ENCODE data around the gene KCNK16.

KCNK16 gene

GRCh38 chr6:39361657-39362486, 39.4 kb upstream of the KCNK16 start:
- H3K36me3 ChIP-seq (replicated peaks in 1 of 2; ENCODE audit: control insufficient read depth in 2 of 2, insufficient read depth in 2 of 2, low read length in 2 of 2): no peaks in the 10 kb centered on the region
- H2BK12ac ChIP-seq (ENCODE audit: low read length): no peak overlapping the region
- no peak overlapping the region for H4K91ac ChIP-seq (ENCODE audit: low read depth, low read length, poor library complexity)
- H3K4ac ChIP-seq (ENCODE audit: low read length): no peak overlapping the region
- H3K27me3 ChIP-seq (ENCODE audit: control insufficient read depth in 3 of 3, insufficient read depth in 3 of 3, low read depth in 1 of 3, low read length in 3 of 3): no peaks in the 10 kb centered on the region
- no peak overlapping the region for H3K14ac ChIP-seq (ENCODE audit: low read length)
- H2BK15ac ChIP-seq (ENCODE audit: low read length): peak overlapping the region; percentile 66
- no peak overlapping the region for H3K23ac ChIP-seq (ENCODE audit: low read depth, low read length, poor library complexity)
- peak overlapping the region; percentile 78 for H2AFZ ChIP-seq (ENCODE audit: low read length)
- no peaks in the 10 kb centered on the region for H3K9me3 ChIP-seq (replicated peaks in 1 of 2; ENCODE audit: control insufficient read depth in 2 of 2, insufficient read depth in 1 of 2, low read depth in 1 of 2, low read length in 2 of 2)
- H3K9ac ChIP-seq (ENCODE audit: low read depth, low read length, poor library complexity): peak overlapping the region; percentile 45
- no peak overlapping the region for H3K4me3 ChIP-seq (ENCODE audit: low read length in 2 of 2)
- H3K18ac ChIP-seq (ENCODE audit: low read length): no peak overlapping the region
- no peak overlapping the region for H2BK5ac ChIP-seq (ENCODE audit: low read length)
- DNase-seq (ENCODE audit: low spot score): peak; percentile 72
- peak overlapping the region; percentile 26 for H3K27ac ChIP-seq (replicated peaks; ENCODE audit: low read length)
- no peak overlapping the region for H3K4me2 ChIP-seq (ENCODE audit: insufficient read depth, low read length, poor library complexity, severe bottlenecking)
- WGBS, 2 donors (ENCODE audit: extremely low coverage in 2 of 2, insufficient read length in 2 of 2, insufficient replicate concordance in 1 of 2): no CpG with 5 or more reads among the region's 21 CpGs
- no peak overlapping the region for H2BK120ac ChIP-seq (ENCODE audit: low read depth, low read length)
- peak overlapping the region; percentile 30 for H2AK5ac ChIP-seq (ENCODE audit: low read depth, low read length)
- H3K79me1 ChIP-seq (ENCODE audit: low read depth, low read length): no peaks in the 10 kb centered on the region
- no peak overlapping the region for H4K8ac ChIP-seq (ENCODE audit: low read depth, low read length)
- H3K4me1 ChIP-seq (ENCODE audit: control insufficient read depth in 2 of 2, insufficient read depth in 1 of 2, low read depth in 1 of 2, low read length in 2 of 2): peaks cover 0 to 7% of the 10 kb centered on the region in 2 donors

GRCh38 chr6:39360378-39360777, 37.9 kb upstream of the KCNK16 start:
- Histone ChIP-seq H3K4me2 (ENCODE audit: insufficient read depth, low read length, poor library complexity, severe bottlenecking) (no peak overlapping the region), H3K27me3 (ENCODE audit: control insufficient read depth in 3 of 3, insufficient read depth in 3 of 3, low read depth in 1 of 3, low read length in 3 of 3) (no peaks in the 10 kb centered on the region), H2AK5ac (ENCODE audit: low read depth, low read length) (no peak overlapping the region), H3K18ac (ENCODE audit: low read length) (no peak overlapping the region), H4K8ac (ENCODE audit: low read depth, low read length) (no peak overlapping the region), H2BK15ac (ENCODE audit: low read length) (no peak overlapping the region), H3K4me1 (ENCODE audit: control insufficient read depth in 2 of 2, insufficient read depth in 1 of 2, low read depth in 1 of 2, low read length in 2 of 2) (peaks cover 0 to 6% of the 10 kb centered on the region in 2 donors), H4K91ac (ENCODE audit: low read depth, low read length, poor library complexity) (no peak overlapping the region), H3K9me3 (replicated peaks in 1 of 2; ENCODE audit: control insufficient read depth in 2 of 2, insufficient read depth in 1 of 2, low read depth in 1 of 2, low read length in 2 of 2) (no peaks in the 10 kb centered on the region), H3K79me1 (ENCODE audit: low read depth, low read length) (no peaks in the 10 kb centered on the region), H2BK12ac (ENCODE audit: low read length) (no peak overlapping the region), H3K36me3 (replicated peaks in 1 of 2; ENCODE audit: control insufficient read depth in 2 of 2, insufficient read depth in 2 of 2, low read length in 2 of 2) (no peaks in the 10 kb centered on the region), H2AFZ (ENCODE audit: low read length) (no peak overlapping the region), H3K9ac (ENCODE audit: low read depth, low read length, poor library complexity) (no peak overlapping the region), H2BK5ac (ENCODE audit: low read length) (peak overlapping the region; percentile 35), H3K14ac (ENCODE audit: low read length) (no peak overlapping the region), H2BK120ac (ENCODE audit: low read depth, low read length) (no peak overlapping the region), H3K23ac (ENCODE audit: low read depth, low read length, poor library complexity) (no peak overlapping the region), H3K27ac (replicated peaks; ENCODE audit: low read length) (no peak overlapping the region), H3K4ac (ENCODE audit: low read length) (no peak overlapping the region), H3K4me3 (ENCODE audit: low read length in 2 of 2) (no peak overlapping the region)
- no CpG with 5 or more reads among the region's 9 CpGs for WGBS, 2 donors (ENCODE audit: extremely low coverage in 2 of 2, insufficient read length in 2 of 2, insufficient replicate concordance in 1 of 2)
- no peak for DNase-seq (ENCODE audit: low spot score)

GRCh38 chr6:39357998-39358686, 35.6 kb upstream of the KCNK16 start:
- H2BK12ac ChIP-seq (ENCODE audit: low read length): no peak overlapping the region
- H3K14ac ChIP-seq (ENCODE audit: low read length): no peak overlapping the region
- no peak overlapping the region for H2AFZ ChIP-seq (ENCODE audit: low read length)
- no peaks in the 10 kb centered on the region for H3K36me3 ChIP-seq (replicated peaks in 1 of 2; ENCODE audit: control insufficient read depth in 2 of 2, insufficient read depth in 2 of 2, low read length in 2 of 2)
- peaks cover 0 to 6% of the 10 kb centered on the region in 2 donors for H3K4me1 ChIP-seq (ENCODE audit: control insufficient read depth in 2 of 2, insufficient read depth in 1 of 2, low read depth in 1 of 2, low read length in 2 of 2)
- no peak overlapping the region for H3K23ac ChIP-seq (ENCODE audit: low read depth, low read length, poor library complexity)
- H2BK120ac ChIP-seq (ENCODE audit: low read depth, low read length): no peak overlapping the region
- no peaks in the 10 kb centered on the region for H3K79me1 ChIP-seq (ENCODE audit: low read depth, low read length)
- H3K27me3 ChIP-seq (ENCODE audit: control insufficient read depth in 3 of 3, insufficient read depth in 3 of 3, low read depth in 1 of 3, low read length in 3 of 3): no peaks in the 10 kb centered on the region
- H2BK5ac ChIP-seq (ENCODE audit: low read length): no peak overlapping the region
- no peak for DNase-seq (ENCODE audit: low spot score)
- H3K4me3 ChIP-seq (ENCODE audit: low read length in 2 of 2): no peak overlapping the region
- H4K8ac ChIP-seq (ENCODE audit: low read depth, low read length): no peak overlapping the region
- H4K91ac ChIP-seq (ENCODE audit: low read depth, low read length, poor library complexity): no peak overlapping the region
- H3K9ac ChIP-seq (ENCODE audit: low read depth, low read length, poor library complexity): no peak overlapping the region
- no peak overlapping the region for H3K4ac ChIP-seq (ENCODE audit: low read length)
- no peak overlapping the region for H2AK5ac ChIP-seq (ENCODE audit: low read depth, low read length)
- no peak overlapping the region for H2BK15ac ChIP-seq (ENCODE audit: low read length)
- no peak overlapping the region for H3K27ac ChIP-seq (replicated peaks; ENCODE audit: low read length)
- no peak overlapping the region for H3K4me2 ChIP-seq (ENCODE audit: insufficient read depth, low read length, poor library complexity, severe bottlenecking)
- H3K18ac ChIP-seq (ENCODE audit: low read length): no peak overlapping the region
- no CpG with 5 or more reads among the region's 7 CpGs for WGBS, 2 donors (ENCODE audit: extremely low coverage in 2 of 2, insufficient read length in 2 of 2, insufficient replicate concordance in 1 of 2)
- H3K9me3 ChIP-seq (replicated peaks in 1 of 2; ENCODE audit: control insufficient read depth in 2 of 2, insufficient read depth in 1 of 2, low read depth in 1 of 2, low read length in 2 of 2): no peaks in the 10 kb centered on the region

- H3K9ac ChIP-seq (ENCODE audit: low read depth, low read length, poor library complexity): peak overlapping the region; percentile 55
- H2AK5ac ChIP-seq (ENCODE audit: low read depth, low read length): peak overlapping the region; percentile 49
- H3K4me1 ChIP-seq (ENCODE audit: control insufficient read depth in 2 of 2, insufficient read depth in 1 of 2, low read depth in 1 of 2, low read length in 2 of 2): no peaks in the 10 kb centered on the region
- no peak for DNase-seq (ENCODE audit: low spot score)
- peak overlapping the region; percentile 20 for H3K18ac ChIP-seq (ENCODE audit: low read length)
- no peaks in the 10 kb centered on the region for H3K27me3 ChIP-seq (ENCODE audit: control insufficient read depth in 3 of 3, insufficient read depth in 3 of 3, low read depth in 1 of 3, low read length in 3 of 3)
- no peak overlapping the region for H3K4me2 ChIP-seq (ENCODE audit: insufficient read depth, low read length, poor library complexity, severe bottlenecking)
- H3K79me1 ChIP-seq (ENCODE audit: low read depth, low read length): no peaks in the 10 kb centered on the region
- H3K36me3 ChIP-seq (replicated peaks in 1 of 2; ENCODE audit: control insufficient read depth in 2 of 2, insufficient read depth in 2 of 2, low read length in 2 of 2): no peaks in the 10 kb centered on the region
- H4K8ac ChIP-seq (ENCODE audit: low read depth, low read length): no peak overlapping the region
- peak overlapping the region; percentile 25 for H3K14ac ChIP-seq (ENCODE audit: low read length)
- no peak overlapping the region for H2BK12ac ChIP-seq (ENCODE audit: low read length)
- H2BK15ac ChIP-seq (ENCODE audit: low read length): no peak overlapping the region
- peak overlapping the region; percentile 53 for H3K23ac ChIP-seq (ENCODE audit: low read depth, low read length, poor library complexity)
- no peak overlapping the region for H2AFZ ChIP-seq (ENCODE audit: low read length)
- no peak overlapping the region for H3K27ac ChIP-seq (replicated peaks; ENCODE audit: low read length)
- H3K9me3 ChIP-seq (replicated peaks in 1 of 2; ENCODE audit: control insufficient read depth in 2 of 2, insufficient read depth in 1 of 2, low read depth in 1 of 2, low read length in 2 of 2): no peaks in the 10 kb centered on the region
- no peak overlapping the region for H2BK5ac ChIP-seq (ENCODE audit: low read length)
- no peak overlapping the region for H3K4me3 ChIP-seq (ENCODE audit: low read length in 2 of 2)
- H2BK120ac ChIP-seq (ENCODE audit: low read depth, low read length): no peak overlapping the region
- WGBS, 2 donors (ENCODE audit: extremely low coverage in 2 of 2, insufficient read length in 2 of 2, insufficient replicate concordance in 1 of 2): no CpG with 5 or more reads among the region's 7 CpGs
- no peak overlapping the region for H3K4ac ChIP-seq (ENCODE audit: low read length)
- H4K91ac ChIP-seq (ENCODE audit: low read depth, low read length, poor library complexity): peak overlapping the region; percentile 16
Observed at GRCh38 chr6:39353698-39354315, 31.3 kb upstream of the KCNK16 start.
